OCI-LY7 (cell line): ENCODE results near the gene CDK6. TPM values are rescaled to one million over a fixed set of nuclear protein-coding genes. Genes with fewer than 3 reads are reported as not detected.
A peak's percentile ranks its signal among the peaks of the same experiment; 100 is the strongest.

Experiments used
- BruUV-seq: library from RNA; stranded (reverse); fragments of 400-500 nt; replicated peaks from 2 replicates; lab custom pipeline; 2021; lab: Mats Ljungman, UMichigan
- CTCF ChIA-PET: fragments of 300-600 bp; sonication (Branson Sonifier 250); formaldehyde crosslinking; loops from one replicate; lab custom pipeline; 2022; ENCODE audit warnings: antibody characterized with exemption; ENCODE audit not compliant: unreplicated experiment; lab: Charles Lee
- POLR2A ChIA-PET: fragments of 300-600 bp; sonication (Branson Sonifier 250); formaldehyde crosslinking; loops from one replicate; lab custom pipeline; 2022; ENCODE audit warnings: antibody characterized with exemption; lab: Charles Lee
- DNase-seq: peaks from one replicate; pipeline ENCODE4 v3.0.0-alpha.2; 2015; ENCODE audit warnings: low spot score
- H2AFZ ChIP-seq: fragments of 200-600 bp; sonication (generic), shearing (Covaris generic); 2 replicates; pipeline ENCODE4 v1.6.1; 2014; ENCODE audit warnings: mild to moderate bottlenecking, antibody characterized with exemption, low read length, moderate library complexity
- H3K27ac ChIP-seq: fragments of 200-600 bp; sonication (generic); 2 replicates; pipeline ENCODE4 v1.5.1; 2014; ENCODE audit warnings: mixed run types, low read depth, mild to moderate bottlenecking, moderate library complexity, low read length, inconsistent platforms; ENCODE audit not compliant: poor library complexity, severe bottlenecking
- H3K36me3 ChIP-seq: fragments of 200-600 bp; sonication (generic); 2 replicates; pipeline ENCODE4 v1.6.1; 2014; ENCODE audit warnings: mild to moderate bottlenecking, antibody characterized with exemption, low read length, moderate library complexity, mixed read lengths; ENCODE audit not compliant: insufficient read depth
- H3K4me1 ChIP-seq: fragments of 200-600 bp; sonication (generic); 2 replicates; pipeline ENCODE4 v1.5.1; 2014; ENCODE audit warnings: mild to moderate bottlenecking, low read length; ENCODE audit not compliant: insufficient read depth, poor library complexity, severe bottlenecking
- H3K4me2 ChIP-seq: fragments of 200-600 bp; sonication (generic); 2 replicates; pipeline ENCODE4 v1.6.1; 2014; ENCODE audit warnings: mild to moderate bottlenecking, low read length
- H3K4me3 ChIP-seq: fragments of 200-600 bp; sonication (generic); 2 replicates; pipeline ENCODE4 v1.5.1; 2014; ENCODE audit warnings: mild to moderate bottlenecking, low read depth, low read length; ENCODE audit not compliant: poor library complexity, severe bottlenecking
- H3K79me2 ChIP-seq: fragments of 200-600 bp; sonication (generic); 2 replicates; pipeline ENCODE4 v1.6.1; 2016; ENCODE audit warnings: low read depth, mild to moderate bottlenecking, low read length, moderate library complexity, mixed read lengths; ENCODE audit not compliant: insufficient read depth
- H3K9me2 ChIP-seq: fragments of 200-600 bp; sonication (generic); 2 replicates; pipeline ENCODE4 v1.6.1; 2016; ENCODE audit warnings: mild to moderate bottlenecking, low read length, mixed read lengths; ENCODE audit not compliant: insufficient read depth
- H3K9me3 ChIP-seq: fragments of 200-600 bp; sonication (generic); 2 replicates; pipeline ENCODE4 v1.6.1; 2014; ENCODE audit warnings: mild to moderate bottlenecking, mixed run types, low read length, mixed read lengths
- H4K20me1 ChIP-seq: fragments of 200-600 bp; sonication (generic); 2 replicates; pipeline ENCODE4 v1.6.1; 2014; ENCODE audit warnings: mild to moderate bottlenecking, antibody characterized with exemption, low read length, moderate library complexity, mixed read lengths; ENCODE audit not compliant: insufficient read depth
- EZH2phosphoT487 ChIP-seq: fragments of 200-600 bp; sonication (generic); IDR thresholded peaks from 2 replicates; pipeline ENCODE4 v1.6.1; 2018; ENCODE audit warnings: low read depth, borderline replicate concordance, mild to moderate bottlenecking, mixed run types, antibody characterized with exemption, low read length, moderate library complexity, mixed read lengths
- intact Hi-C: fragments of 100-400 bp; cut with micrococcal nuclease; formaldehyde crosslinking; loops from one replicate; pipeline ENCODE4 v1.10.0; 2022; ENCODE audit not compliant: unreplicated experiment
- total RNA-seq, 2 experiments: library from RNA; depleted of rRNA in 1 of 2; stranded (reverse); fragments of >200 nt in 1 of 2; shearing (Covaris generic) in 1 of 2; gene quantifications; 2 replicates each; pipeline ENCODE4 v1.2.3, GENCODE V29; 2014 to 2022
- TF ChIP-seq, protein P1 (sequence below): fragments of 200-600 bp; sonication (generic); conservative IDR thresholded peaks from 2 replicates; pipeline ENCODE4 v1.5.1; 2014; ENCODE audit warnings: mild to moderate bottlenecking, antibody characterized with exemption, low read length, moderate library complexity, mixed read lengths

Gene CDK6
- total RNA-seq, 2 experiments from 2014 or later, result 35.5 to 44.1 TPM

DNA sequence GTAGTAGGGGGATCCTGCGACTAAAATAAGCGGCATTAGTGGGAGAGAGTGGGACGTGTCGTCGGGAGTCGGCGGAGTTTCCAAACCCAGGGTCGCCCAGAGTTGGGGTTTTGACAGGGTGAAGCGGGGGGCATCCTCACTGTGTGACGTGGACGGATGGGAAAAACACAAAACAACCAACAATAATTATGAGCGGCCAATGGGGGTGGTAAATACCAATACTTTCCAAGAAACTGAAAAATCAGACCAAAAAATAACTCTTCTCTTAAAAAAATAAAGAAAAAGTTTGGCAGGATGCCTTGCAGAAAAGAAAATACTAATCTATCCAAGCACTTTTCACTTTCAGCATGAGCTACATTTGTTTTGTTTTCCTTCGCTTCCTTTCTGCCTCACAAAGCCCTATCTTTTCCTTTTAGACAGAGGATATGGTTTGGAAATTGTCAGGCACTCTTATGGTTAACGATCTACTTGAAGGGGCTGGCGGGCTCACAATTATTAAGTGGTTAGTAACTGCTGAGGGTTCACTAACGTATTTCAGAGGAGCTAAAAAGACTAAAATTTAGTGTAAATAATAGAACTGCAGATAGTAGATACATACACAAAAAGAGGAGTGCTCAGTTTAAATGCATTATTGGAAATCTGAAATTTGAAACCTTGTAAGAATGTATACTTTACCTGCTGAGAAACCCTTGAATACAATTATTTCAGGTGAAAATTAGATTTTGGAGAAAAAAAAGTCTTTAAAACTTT is 802 bp upstream of the CDK6 start:
- ChIA-PET POLR2A (interaction anchor here (0.6 to 1.2 kb wide), 5 partner anchors 21 to 335 kb away, joined by 3 to 4 read pairs (median 3); partner anchors contain the start of gene SAMD9), CTCF (interaction anchor here (0.6 kb wide), 1 partner anchor 308 kb away, joined by 6 read pairs; no protein-coding TSS in a partner anchor)
- intact Hi-C loops, result loop anchor here (10.0 kb wide), 4 partner anchors 218 to 892 kb away; partner anchors contain the start of genes AKAP9, ANKIB1, KRIT1 and VPS50
- H2AFZ ChIP-seq, result no peak overlapping the region
- H4K20me1 ChIP-seq, result no peaks in the 10 kb centered on the region
- no peaks in the 10 kb centered on the region for H3K9me3 ChIP-seq
- H3K4me3 ChIP-seq, result peak overlapping the region; percentile 77
- H3K36me3 ChIP-seq, result no peaks in the 10 kb centered on the region
- H3K27ac ChIP-seq, result no peak overlapping the region
- H3K4me1 ChIP-seq, result peaks cover 7% of the 10 kb centered on the region
- no TSS peak for BruUV-seq
- no peak for DNase-seq
- peak overlapping the region; percentile 95 for H3K4me2 ChIP-seq
- H3K9me2 ChIP-seq, result no peaks in the 10 kb centered on the region
- TF ChIP-seq, protein P1, sequence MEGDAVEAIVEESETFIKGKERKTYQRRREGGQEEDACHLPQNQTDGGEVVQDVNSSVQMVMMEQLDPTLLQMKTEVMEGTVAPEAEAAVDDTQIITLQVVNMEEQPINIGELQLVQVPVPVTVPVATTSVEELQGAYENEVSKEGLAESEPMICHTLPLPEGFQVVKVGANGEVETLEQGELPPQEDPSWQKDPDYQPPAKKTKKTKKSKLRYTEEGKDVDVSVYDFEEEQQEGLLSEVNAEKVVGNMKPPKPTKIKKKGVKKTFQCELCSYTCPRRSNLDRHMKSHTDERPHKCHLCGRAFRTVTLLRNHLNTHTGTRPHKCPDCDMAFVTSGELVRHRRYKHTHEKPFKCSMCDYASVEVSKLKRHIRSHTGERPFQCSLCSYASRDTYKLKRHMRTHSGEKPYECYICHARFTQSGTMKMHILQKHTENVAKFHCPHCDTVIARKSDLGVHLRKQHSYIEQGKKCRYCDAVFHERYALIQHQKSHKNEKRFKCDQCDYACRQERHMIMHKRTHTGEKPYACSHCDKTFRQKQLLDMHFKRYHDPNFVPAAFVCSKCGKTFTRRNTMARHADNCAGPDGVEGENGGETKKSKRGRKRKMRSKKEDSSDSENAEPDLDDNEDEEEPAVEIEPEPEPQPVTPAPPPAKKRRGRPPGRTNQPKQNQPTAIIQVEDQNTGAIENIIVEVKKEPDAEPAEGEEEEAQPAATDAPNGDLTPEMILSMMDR, result no peak
- TF ChIP-seq EZH2phosphoT487, result peak; percentile 88
- peaks cover 7% of the 10 kb centered on the region for H3K79me2 ChIP-seq

DNA sequence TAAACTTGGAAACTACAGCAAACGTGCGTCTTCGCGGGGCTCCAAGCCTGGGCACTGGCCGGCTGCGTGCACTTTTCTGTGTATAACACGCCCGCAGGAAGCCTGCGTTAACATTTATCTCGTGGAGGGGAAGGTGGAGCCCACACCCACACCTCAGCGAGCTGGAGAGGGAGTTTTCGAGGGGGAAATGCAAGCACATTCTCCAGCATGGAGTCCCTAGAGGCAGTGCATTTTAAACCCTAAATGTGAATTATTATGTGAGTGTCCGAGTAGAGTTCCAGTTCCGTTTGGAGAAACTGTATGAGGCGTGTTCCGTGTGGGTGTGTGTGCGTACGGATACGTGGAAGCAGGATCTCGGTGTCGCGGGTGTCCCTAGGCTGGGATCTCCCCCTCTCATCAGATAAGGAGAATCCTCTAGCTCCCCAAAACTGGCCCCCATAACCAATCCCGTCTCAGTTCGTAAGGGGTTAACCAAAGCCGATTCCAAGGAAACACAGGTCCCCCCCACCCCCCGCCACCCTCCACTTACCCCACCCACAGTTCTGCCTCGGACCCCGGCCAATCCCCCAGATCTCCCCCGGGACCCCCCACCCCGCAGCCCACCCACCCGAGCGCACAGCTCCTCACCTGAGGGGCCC is 403 bp downstream of the CDK6 start:
- no TSS peak for BruUV-seq
- Histone ChIP-seq H3K36me3 (peaks cover 3% of the 10 kb centered on the region; the same call in 1 of the 2 replicates), H3K9me3 (no peaks in the 10 kb centered on the region), H3K4me3 (peak overlapping the region; percentile 77), H3K27ac (no peak overlapping the region), H3K79me2 (peaks cover 19% of the 10 kb centered on the region), H2AFZ (peak overlapping the region; percentile 57), H4K20me1 (no peaks in the 10 kb centered on the region), H3K9me2 (no peaks in the 10 kb centered on the region), H3K4me2 (peak overlapping the region; percentile 95), H3K4me1 (peaks cover 11% of the 10 kb centered on the region)
- peak; percentile 41 for DNase-seq
- TF ChIP-seq EZH2phosphoT487, result no peak
- TF ChIP-seq, protein P1, result 0 out of 2 replicates have a peak, but pooled peaks have one; percentile 15
- ChIA-PET POLR2A (interaction anchor here (0.5 to 0.6 kb wide), 3 partner anchors 15 to 369 kb away, joined by 3 to 4 read pairs (median 3); partner anchors contain the start of gene SAMD9), CTCF (interaction anchor here (0.6 kb wide), 1 partner anchor 307 kb away, joined by 6 read pairs; no protein-coding TSS in a partner anchor)
- intact Hi-C loops, result loop anchor here (10.0 kb wide), 4 partner anchors 219 to 891 kb away; partner anchors contain the start of genes AKAP9, ANKIB1, KRIT1 and VPS50
